Gastroesophageal sphincter (tissue), 4 donors: Measurements from ENCODE around the gene FURIN. TPM values are rescaled to one million over a fixed set of nuclear protein-coding genes. Genes with fewer than 3 reads are reported as not detected.
"Not testable (repeated sequence)": the region's sequence is repeated elsewhere in the genome, so short reads cannot be mapped to it uniquely, and the experiment has no call there.

Experiments
- ATAC-seq: fragments of 150-250 bp; one replicate; pipeline ENCODE4 v1.9.1; 2016; ENCODE audit warnings: mild to moderate bottlenecking, moderate library complexity
- H3K27ac ChIP-seq, 4 donors: fragments of 200-600 bp; sonication (generic) in 3 of 4; 1 replicate in 3 of 4; 2 replicates in 1 of 4; pipeline ENCODE4 v1.5.1; 2016 to 2019
- H3K27me3 ChIP-seq: fragments of 200-600 bp; sonication (generic); one replicate; pipeline ENCODE4 v1.5.1; 2019
- H3K36me3 ChIP-seq, 2 donors: fragments of 200-600 bp; sonication (generic); one replicate each; pipeline ENCODE4 v1.5.1; 2019; ENCODE audit warnings: control low read depth in 1 of 2
- H3K4me1 ChIP-seq, 3 donors: fragments of 200-600 bp; sonication (generic); 1 replicate in 2 of 3; 2 replicates in 1 of 3; pipeline ENCODE4 v1.5.1; 2016 to 2019; ENCODE audit warnings: control low read depth in 2 of 3
- H3K4me3 ChIP-seq, 2 donors: fragments of 200-600 bp; sonication (generic); one replicate each; pipeline ENCODE4 v1.5.1; 2019; ENCODE audit warnings: mild to moderate bottlenecking in 1 of 2, moderate library complexity in 1 of 2
- H3K9me3 ChIP-seq, 3 donors: fragments of 200-600 bp; sonication (generic); one replicate each; pipeline ENCODE4 v1.5.1; 2017 to 2019; ENCODE audit warnings: control low read depth in 2 of 3
- CTCF ChIP-seq, 4 experiments: fragments of 200-600 bp in 2 of 4; fragments of 450-650 bp in 2 of 4; sonication (generic) in 1 of 4; IDR thresholded peaks; one replicate each; pipeline ENCODE4 v1.5.1; 2017 to 2019; ENCODE audit warnings: antibody characterized with exemption in 4 of 4, mild to moderate bottlenecking in 2 of 4, moderate library complexity in 2 of 4
- EP300 ChIP-seq: sonication (generic); formaldehyde crosslinking; IDR thresholded peaks from one replicate; pipeline ENCODE4 v1.6.1; 2017; ENCODE audit warnings: antibody characterized with exemption, mild to moderate bottlenecking
- POLR2A ChIP-seq, 2 donors: fragments of 450-650 bp; IDR thresholded peaks; one replicate each; pipeline ENCODE4 v1.6.1; 2017; ENCODE audit warnings: antibody characterized with exemption in 2 of 2, mild to moderate bottlenecking in 2 of 2, moderate library complexity in 1 of 2
- POLR2AphosphoS5 ChIP-seq: sonication (generic); formaldehyde crosslinking; IDR thresholded peaks from one replicate; pipeline ENCODE4 v1.6.1; 2017; ENCODE audit warnings: antibody characterized with exemption
- WGBS, 2 donors: methylation state at CpG; one replicate each; pipeline ENCODE4 v1.1.5; 2018; ENCODE audit warnings: low coverage in 1 of 2; 5-methylcytosine and 5-hydroxymethylcytosine counted together
- total RNA-seq, 4 donors: library from RNA; depleted of rRNA; stranded (reverse); fragments of >200 nt; gene quantifications; one replicate each; pipeline ENCODE4 v1.1.0, GENCODE V29; 2016

The FURIN gene
- total RNA-seq, 4 donors from 2014 or later: 34.1 to 75.4 (median 59.8) TPM

GRCh38 chr15:90892498-90893174 lies 24.2 kb downstream of the FURIN start:
- Histone ChIP-seq H3K9me3 (no peaks in the 10 kb centered on the region), H3K4me3 (no peak overlapping the region), H3K27me3 (no peaks in the 10 kb centered on the region), H3K27ac (no peak overlapping the region), H3K36me3 (peaks cover 0 to 88% of the 10 kb centered on the region in 2 donors), H3K4me1 (no peaks in the 10 kb centered on the region)
- no peak for TF ChIP-seq CTCF (IDR thresholded peaks at IDR 0.05)
- TF ChIP-seq POLR2AphosphoS5: no peak
- no peak for TF ChIP-seq POLR2A (IDR thresholded peaks at IDR 0.05)
- TF ChIP-seq EP300: no peak
- no peak for ATAC-seq
- WGBS, 2 donors: 92% methylated on average over 14 of the region's 29 CpGs; no CpG with 5 or more reads in 1 of the 2 donors

- 100% methylated on average over 3 of the region's 33 CpGs; no CpG with 5 or more reads in 1 of the 2 donors for WGBS, 2 donors
- TF ChIP-seq POLR2AphosphoS5 (no peak), EP300 (no peak), POLR2A (IDR thresholded peaks at IDR 0.05) (no peak), CTCF (IDR thresholded peaks at IDR 0.05) (no peak)
- Histone ChIP-seq H3K27ac (no peak overlapping the region), H3K27me3 (no peaks in the 10 kb centered on the region), H3K4me1 (no peaks in the 10 kb centered on the region), H3K36me3 (peaks cover 0 to 80% of the 10 kb centered on the region in 2 donors), H3K4me3 (no peak overlapping the region), H3K9me3 (no peaks in the 10 kb centered on the region)
- ATAC-seq: no peak
Measured at GRCh38 chr15:90893175-90894090, 25.0 kb downstream of the FURIN start.

- peaks cover 0 to 60% of the 10 kb centered on the region in 2 donors for H3K36me3 ChIP-seq
- WGBS, 2 donors: 68 to 69% methylated on average over 4 to 5 of the region's 10 CpGs
- H3K27ac ChIP-seq: no peak overlapping the region
- no peaks in the 10 kb centered on the region for H3K9me3 ChIP-seq
- H3K4me3 ChIP-seq: no peak overlapping the region
- TF ChIP-seq CTCF (IDR thresholded peaks at IDR 0.05): no peak
- no peak for TF ChIP-seq POLR2A (IDR thresholded peaks at IDR 0.05)
- no peak for TF ChIP-seq POLR2AphosphoS5
- TF ChIP-seq EP300: no peak
- no peaks in the 10 kb centered on the region for H3K4me1 ChIP-seq
- no peaks in the 10 kb centered on the region for H3K27me3 ChIP-seq
- no peak for ATAC-seq
Measured at GRCh38 chr15:90895571-90896117, 27.3 kb downstream of the FURIN start.

GRCh38 chr15:90897131-90897655 lies 28.8 kb downstream of the FURIN start:
- not testable (repeated sequence) for H3K27me3 ChIP-seq, H3K4me3 ChIP-seq, H3K9me3 ChIP-seq, H3K4me1 ChIP-seq, ATAC-seq, H3K27ac ChIP-seq
- 82 to 94% methylated on average over 3 to 14 of the region's 14 CpGs for WGBS, 2 donors
- peaks cover 0 to 44% of the 10 kb centered on the region in 2 donors for H3K36me3 ChIP-seq
